Brain pericyte (primary cell): Measurements from ENCODE around the gene EPYC.

Source experiments
- DNase-seq: peaks from one replicate; pipeline ENCODE4 v3.0.0-alpha.2; 2012; ENCODE audit warnings: low read depth, low spot score

Gene EPYC

GRCh38 chr12:90958347-90958746 lies 46.4 kb downstream of the EPYC start:
- no peak for DNase-seq

DNA sequence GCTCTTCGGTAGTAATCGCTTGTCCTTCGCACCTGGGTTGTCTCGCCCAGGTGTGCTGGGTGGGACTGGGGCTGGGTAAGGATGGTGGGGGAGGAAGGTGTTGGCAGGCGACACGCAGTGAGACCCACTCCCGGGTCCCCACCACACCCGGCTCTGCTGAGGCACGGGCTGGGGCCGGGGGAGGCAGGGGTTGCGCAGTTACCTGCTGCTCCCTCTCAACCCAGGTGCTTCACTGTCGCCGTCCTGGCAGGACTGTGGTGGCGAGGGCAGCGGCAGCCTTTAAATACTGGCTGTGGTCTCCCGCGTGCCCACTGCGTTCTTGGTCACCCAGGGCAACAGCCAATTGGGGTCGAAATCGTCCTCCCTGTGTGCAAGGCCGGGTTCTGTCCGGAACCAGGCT lies 49.9 kb downstream of the EPYC start, which contains the start of gene CCER1:
TSS of gene CCER1 (minus strand) at position 256 of the 400 bp plus-strand sequence. CDS start 434 bp downstream, outside the sequence.
- no peak for DNase-seq

DNA sequence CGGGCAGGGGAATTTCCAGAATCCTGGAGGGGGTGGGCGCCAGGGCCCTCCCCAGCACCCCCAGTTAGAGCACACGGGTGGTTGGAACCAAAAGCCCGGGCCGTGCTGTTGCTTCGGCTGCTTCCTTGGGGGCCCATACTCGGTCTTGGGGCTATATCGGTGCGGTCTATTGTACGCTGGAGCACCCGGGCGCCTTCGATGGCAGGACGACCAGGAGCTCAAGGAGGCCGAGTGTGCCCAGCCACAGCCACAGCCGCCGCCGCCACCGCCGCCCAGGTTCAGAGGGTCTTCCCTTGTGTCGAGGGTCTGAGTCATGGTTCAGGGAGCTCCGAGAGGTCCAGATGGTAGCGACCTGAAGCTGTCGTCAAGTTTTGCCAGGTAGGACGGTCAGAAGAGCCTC lies 50.3 kb downstream of the EPYC start:
- no peak for DNase-seq

GRCh38 chr12:90953956-90954421 lies 50.8 kb downstream of the EPYC start:
- no peak for DNase-seq

DNA sequence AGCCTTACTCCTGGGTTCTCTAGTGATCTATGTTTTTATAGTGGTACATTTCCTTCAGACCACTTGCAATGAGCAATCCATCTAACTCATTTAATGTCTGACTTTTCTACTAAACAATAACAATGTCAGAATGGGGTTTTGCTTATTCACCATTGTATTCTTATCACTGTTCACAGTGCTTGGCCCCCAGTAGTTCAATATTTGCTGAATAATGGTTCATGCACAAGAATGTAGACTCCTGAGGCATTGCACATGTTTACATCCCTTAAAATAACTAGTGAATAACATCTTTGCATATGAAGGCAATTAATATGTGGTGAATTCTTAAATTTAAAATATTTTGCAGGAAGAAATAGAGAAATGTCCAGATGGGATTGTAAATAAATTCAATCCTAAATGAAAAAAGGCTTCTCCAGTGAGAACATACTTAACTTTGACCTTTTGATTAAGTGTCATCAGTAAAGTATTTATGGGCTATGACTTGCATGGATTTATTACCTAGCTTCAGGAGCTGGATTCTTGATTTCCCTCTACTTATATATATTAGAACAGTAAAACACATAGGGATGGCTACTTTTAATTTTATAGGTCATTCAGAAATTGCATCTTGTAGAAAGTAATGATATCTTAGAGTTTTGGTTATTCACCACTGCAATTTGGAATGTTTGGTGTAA lies 53.2 kb downstream of the EPYC start:
- no peak for DNase-seq

DNA sequence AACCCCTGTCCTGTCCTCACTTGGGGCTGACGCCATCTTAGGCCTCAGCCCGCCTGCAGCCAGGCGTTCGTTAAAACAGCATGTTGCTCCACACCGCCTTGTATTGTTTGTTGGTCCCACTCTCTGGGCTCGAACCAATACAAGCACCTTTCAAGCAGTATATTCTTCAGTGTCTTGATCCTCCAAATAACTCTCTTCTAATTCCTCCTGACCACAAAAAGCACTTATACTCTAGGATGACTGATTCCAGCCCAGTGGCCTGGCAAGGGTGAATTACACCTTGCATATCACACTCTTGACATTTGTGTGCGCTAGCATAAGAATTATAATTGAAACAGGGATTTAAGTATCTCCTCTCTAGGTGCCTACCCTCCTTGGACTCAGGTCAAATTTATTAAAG lies 56.9 kb downstream of the EPYC start:
- DNase-seq = no peak

- DNase-seq = no peak
These were observed 59.6 kb downstream of the EPYC start for GRCh38 chr12:90945070-90945649.

DNA sequence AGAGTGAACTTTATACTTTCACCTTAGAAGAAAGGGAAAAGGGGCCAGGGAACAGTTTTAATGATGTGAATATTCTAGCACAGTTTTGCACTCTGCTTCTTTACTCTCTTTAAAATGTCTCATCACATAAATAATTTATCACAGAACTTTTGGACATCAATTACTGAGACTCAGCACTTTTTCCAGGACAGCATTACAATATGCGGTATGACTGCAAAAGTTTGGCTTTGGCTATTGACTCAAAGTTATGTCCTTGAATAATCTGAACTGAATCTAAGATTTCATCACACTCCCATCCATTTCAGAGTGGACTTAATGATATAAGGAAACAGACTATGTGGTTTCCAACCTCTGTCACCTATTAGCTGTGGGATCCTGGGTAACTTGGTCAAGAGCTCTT lies 61.5 kb downstream of the EPYC start:
- no peak for DNase-seq

GRCh38 chr12:90940872-90941499 lies 63.8 kb downstream of the EPYC start:
- no peak for DNase-seq

GRCh38 chr12:90939382-90939781 lies 65.4 kb downstream of the EPYC start:
- no peak for DNase-seq

- DNase-seq = no peak
These were observed 66.3 kb downstream of the EPYC start for GRCh38 chr12:90938451-90938850.

DNA sequence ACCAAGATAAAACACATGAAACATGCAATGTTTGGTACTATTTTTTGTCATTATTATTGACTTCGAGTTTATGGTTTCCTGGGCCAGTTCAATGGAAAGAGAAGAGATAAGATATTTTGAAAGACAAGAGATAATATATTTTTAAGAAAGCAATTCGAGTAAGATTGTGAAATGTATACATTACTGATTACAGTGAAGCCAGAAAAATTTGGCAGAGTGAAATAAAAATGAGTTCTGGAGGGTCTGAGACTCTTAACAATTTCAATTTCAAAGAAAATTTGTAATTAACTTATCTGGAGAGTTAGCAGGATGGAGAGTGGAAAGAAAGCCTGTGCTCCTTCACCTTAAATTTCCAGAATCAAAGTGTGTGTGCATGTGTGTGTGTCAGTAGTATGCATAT lies 67.1 kb downstream of the EPYC start:
- no peak for DNase-seq

DNA sequence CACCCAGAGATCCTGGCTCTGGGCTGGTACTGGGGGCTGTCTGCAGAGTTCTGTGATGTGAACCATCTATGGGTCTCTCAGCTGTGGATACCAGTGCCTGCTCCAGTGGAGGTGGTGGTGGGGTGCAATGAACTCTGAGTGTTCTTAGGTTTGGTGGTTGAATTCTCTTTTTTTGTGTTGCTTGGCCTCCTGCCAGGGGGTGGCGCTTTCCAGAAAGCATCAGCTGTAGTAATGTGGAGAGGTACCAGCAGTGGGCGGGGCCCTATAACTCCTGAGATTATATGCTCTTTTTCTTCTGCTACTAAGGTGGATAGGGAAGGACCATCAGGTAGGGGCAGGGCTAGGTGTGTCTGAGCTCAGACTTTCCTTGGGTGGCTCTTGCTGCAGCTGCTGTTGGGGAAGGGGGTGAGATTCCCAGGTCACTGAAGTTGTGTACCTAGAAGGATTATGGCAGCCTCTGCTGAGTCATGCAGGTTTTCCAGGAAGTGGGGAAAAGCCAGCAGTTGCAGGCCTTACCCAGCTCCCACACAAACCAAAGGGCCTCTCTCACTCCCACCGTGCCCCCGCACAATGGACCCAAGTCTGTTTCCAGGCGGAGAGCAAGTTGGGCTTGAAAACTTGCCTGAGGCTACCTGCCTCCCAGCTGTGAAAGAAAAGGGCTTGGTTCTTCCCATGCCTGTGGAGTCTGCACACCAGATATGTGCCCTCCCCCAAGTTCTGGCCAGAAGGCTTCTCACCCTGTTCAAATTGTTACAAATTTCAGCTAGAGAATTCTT lies 68.4 kb downstream of the EPYC start:
- no peak for DNase-seq

GRCh38 chr12:90925562-90925961 lies 79.2 kb downstream of the EPYC start:
- DNase-seq = no peak

GRCh38 chr12:90924406-90924805 lies 80.4 kb downstream of the EPYC start:
- DNase-seq = no peak

DNA sequence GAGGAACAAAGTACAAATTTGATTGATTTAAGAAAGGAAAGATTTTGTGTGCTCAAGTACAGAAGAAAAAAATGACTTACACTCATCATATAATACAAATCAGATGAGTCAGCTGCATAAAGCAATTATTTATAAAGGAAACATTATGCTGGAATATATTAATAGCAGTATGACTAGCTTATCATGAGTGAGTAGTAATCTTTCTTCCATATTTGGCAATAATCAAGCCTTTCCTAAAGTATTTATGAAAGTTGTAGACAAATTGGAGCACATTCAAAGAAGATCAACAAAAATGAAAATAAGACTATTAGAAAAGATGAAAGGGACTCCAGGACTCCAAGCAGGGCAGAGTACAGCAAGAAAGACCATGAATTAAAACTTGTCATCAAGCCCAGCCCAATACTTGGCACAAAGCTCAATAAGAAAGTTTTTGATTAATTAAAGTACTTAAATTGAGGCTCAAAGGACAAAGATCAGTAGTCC lies 82.6 kb downstream of the EPYC start:
- no peak for DNase-seq

GRCh38 chr12:90921536-90921935 lies 83.2 kb downstream of the EPYC start:
- DNase-seq = no peak

- DNase-seq = no peak
These were observed 84.5 kb downstream of the EPYC start for GRCh38 chr12:90920222-90920621.

- no peak for DNase-seq
These were observed 87.3 kb downstream of the EPYC start for GRCh38 chr12:90917431-90917830.

- DNase-seq = no peak
These were observed 88.3 kb downstream of the EPYC start for GRCh38 chr12:90916516-90916915.

DNA sequence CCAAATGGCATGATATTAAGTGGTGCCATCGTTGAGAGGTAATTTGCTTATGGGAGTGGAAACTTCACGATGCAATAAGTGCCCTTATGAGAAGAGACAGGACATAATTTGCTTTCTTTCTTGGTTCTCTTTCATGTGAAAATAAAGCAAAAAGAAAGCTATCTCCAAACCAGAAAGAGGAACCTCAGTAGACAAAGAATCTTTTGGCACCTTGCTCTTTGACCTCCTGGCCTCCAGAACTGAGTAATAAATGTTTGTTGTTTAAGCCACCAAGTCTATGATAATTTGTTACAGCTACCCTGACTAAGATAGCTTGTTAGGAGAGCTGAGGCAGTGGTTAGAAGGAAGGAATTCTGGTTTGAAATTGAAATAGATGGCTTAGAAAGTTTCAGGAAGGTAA lies 89.4 kb downstream of the EPYC start:
- DNase-seq = no peak
